ENCODE data around the gene CAMKV. TPM values are rescaled to one million over a fixed set of nuclear protein-coding genes. Genes with fewer than 3 reads are reported as not detected.

CAMKV gene
- total and polyA plus RNA-seq, 2 of the 4 experiments (the other 2 are of a cell fraction): not detected

GRCh38 chr3:49845694-49846093 lies 24.0 kb downstream of the CAMKV start:
- ChIA-PET CTCF (no interaction called here), POLR2A (ENCODE audit: unreplicated experiment) (no interaction called here)
- 100% methylated on average over 1 of the region's 3 CpGs; no CpG with 5 or more reads in 1 of the 2 experiments for WGBS, 2 experiments (ENCODE audit: extremely low coverage in 2 of 2, insufficient read length in 1 of 2)
- Histone ChIP-seq H2BK120ac (ENCODE audit: low read depth, low read length) (no peak overlapping the region), H3K27me3 (ENCODE audit: control insufficient read depth, insufficient read depth, low read length) (no peaks in the 10 kb centered on the region), H3K4me2 (ENCODE audit: low read depth, low read length) (no peak overlapping the region), H3K4me3 (ENCODE audit: insufficient read depth, low read depth, low read length) (no peak overlapping the region), H2AK5ac (ENCODE audit: low read depth, low read length) (no peak overlapping the region), H2BK20ac (ENCODE audit: low read depth, low read length) (no peak overlapping the region), H2BK15ac (ENCODE audit: low read depth, low read length) (no peak overlapping the region), H3K18ac (ENCODE audit: low read depth, low read length) (no peak overlapping the region), H3K27ac (ENCODE audit: insufficient read depth, low read length) (no peak overlapping the region), H3K4me1 (ENCODE audit: control insufficient read depth, insufficient read depth, low read length) (no peaks in the 10 kb centered on the region), H3K23ac (ENCODE audit: low read depth, low read length) (no peak overlapping the region), H2AFZ (replicated peaks; ENCODE audit: low read length, poor library complexity) (no peak overlapping the region), H2AK9ac (replicated peaks; ENCODE audit: low read depth, low read length, poor library complexity) (no peak overlapping the region), H3K4ac (ENCODE audit: low read depth, low read length) (no peak overlapping the region), H3K9me1 (ENCODE audit: insufficient read depth, low read length) (peaks cover 3% of the 10 kb centered on the region; the same call in 1 of the 2 replicates), H4K91ac (ENCODE audit: insufficient read depth, low read depth, low read length) (no peak overlapping the region), H3K9me3 (ENCODE audit: control insufficient read depth, insufficient read depth, low read length) (no peaks in the 10 kb centered on the region), H2BK5ac (ENCODE audit: low read depth, low read length, poor library complexity, severe bottlenecking) (no peak overlapping the region), H4K20me1 (ENCODE audit: insufficient read depth, low read length) (no peaks in the 10 kb centered on the region), H3K79me1 (ENCODE audit: low read depth in 1 of 2, low read length in 2 of 2) (peaks cover 0 to 6% of the 10 kb centered on the region in 2 experiments; a peak in 2 of 4 replicates), H3K9ac (ENCODE audit: low read depth, low read length) (no peak overlapping the region), H3K56ac (ENCODE audit: extremely low read depth, insufficient read depth, low read length) (no peak overlapping the region), H3K14ac (replicated peaks; ENCODE audit: low read depth, low read length) (no peak overlapping the region), H3K36me3 (ENCODE audit: control insufficient read depth, insufficient read depth, low read length) (peaks cover 3% of the 10 kb centered on the region), H4K8ac (ENCODE audit: low read depth in 2 of 2, low read length in 2 of 2) (no peak overlapping the region), H4K5ac (ENCODE audit: low read depth, low read length) (no peak overlapping the region)
- dilution Hi-C loops (cut with HindIII; ENCODE audit: low sequenced_read_pairs, unreplicated experiment): no loop called here
- ATAC-seq (ENCODE audit: low read depth) (no peak), DNase-seq (no peak)
- in situ Hi-C loops (cut with MboI; ENCODE audit: low sequenced_read_pairs): no loop called here
- no TSS peak for BruUV-seq (replicated peaks)
- TF ChIP-seq MAZ (IDR thresholded peaks at IDR 0.05; ENCODE audit: borderline replicate concordance, low read depth, low read length) (no peak), CEBPB (IDR thresholded peaks at IDR 0.05; ENCODE audit: low read depth, low read length) (no peak), RFX5 (IDR thresholded peaks at IDR 0.05; ENCODE audit: low read depth, low read length) (no peak), FOS (IDR thresholded peaks at IDR 0.05; ENCODE audit: low read depth, low read length) (no peak), SMC3 (IDR thresholded peaks at IDR 0.05; ENCODE audit: low read depth, low read length) (no peak), ELK1 (IDR thresholded peaks at IDR 0.05; ENCODE audit: borderline replicate concordance, low read depth, low read length) (no peak), NFE2L2 (IDR thresholded peaks at IDR 0.05; ENCODE audit: low read depth, low read length) (no peak), CHD1 (IDR thresholded peaks at IDR 0.05; ENCODE audit: low read depth, low read length) (no peak), RAD21 (IDR thresholded peaks at IDR 0.05; ENCODE audit: low read length) (no peak), CTCF (conservative IDR thresholded peaks at IDR 0.05; ENCODE audit: low read depth, low read length) (no peak), MXI1 (IDR thresholded peaks at IDR 0.05; ENCODE audit: borderline replicate concordance, low read depth, low read length) (no peak)
- intact Hi-C loops (cut with micrococcal nuclease): no loop called here
